WTC11 (cell line): ENCODE results near the gene ESRP2. TPM values are rescaled to one million over a fixed set of nuclear protein-coding genes. Genes with fewer than 3 reads are reported as not detected.

Source experiments
- ATAC-seq: fragments of 200-7000 bp; cut with Tn5 transposase; 2 replicates; pipeline ENCODE4 v1.10.0; 2021; ENCODE audit warnings: mild to moderate bottlenecking, moderate library complexity
- CTCF ChIA-PET: fragments of 300-600 bp; sonication (Branson Sonifier 250); formaldehyde crosslinking; loops from one replicate; lab custom pipeline; 2021; ENCODE audit warnings: antibody characterized with exemption; lab: Charles Lee
- POLR2A ChIA-PET: fragments of 350-600 bp; sonication (Branson Sonifier 250); formaldehyde crosslinking; loops from one replicate; lab custom pipeline; 2021; ENCODE audit warnings: antibody characterized with exemption; lab: Charles Lee
- DNase-seq: peaks from one replicate; pipeline ENCODE4 v3.0.0; 2021; ENCODE audit warnings: low spot score
- H3K27ac Mint-ChIP-seq: 2 replicates; pipeline ENCODE4 v1.8.0; 2021; ENCODE audit warnings: mixed read lengths
- H3K27me3 Mint-ChIP-seq: 2 replicates; pipeline ENCODE4 v1.8.0; 2021; ENCODE audit warnings: low read depth, mild to moderate bottlenecking, moderate library complexity, mixed read lengths
- H3K36me3 Mint-ChIP-seq: 2 replicates; pipeline ENCODE4 v1.8.0; 2021; ENCODE audit warnings: mixed read lengths
- H3K4me1 Mint-ChIP-seq: 2 replicates; pipeline ENCODE4 v1.8.0; 2022; ENCODE audit warnings: mixed read lengths
- H3K4me3 Mint-ChIP-seq: 2 replicates; pipeline ENCODE4 v1.8.0; 2021; ENCODE audit warnings: mild to moderate bottlenecking, moderate library complexity, mixed read lengths
- H3K9me3 Mint-ChIP-seq: 2 replicates; pipeline ENCODE4 v1.8.0; 2021; ENCODE audit warnings: mixed read lengths
- ATF3 ChIP-seq: sonication (generic); formaldehyde crosslinking; conservative IDR thresholded peaks from 2 replicates; pipeline ENCODE4 v1.8.1; 2022; ENCODE audit warnings: mild to moderate bottlenecking, missing genetic modification reagents
- CREB1 ChIP-seq: sonication (generic); formaldehyde crosslinking; IDR thresholded peaks from 2 replicates; pipeline ENCODE4 v1.8.0; 2023; ENCODE audit warnings: mild to moderate bottlenecking, missing genetic modification reagents
- GABPB1 ChIP-seq: sonication (generic); formaldehyde crosslinking; IDR thresholded peaks from 2 replicates; pipeline ENCODE4 v1.8.1; 2023; ENCODE audit warnings: mild to moderate bottlenecking, missing genetic modification reagents
- MAX ChIP-seq: sonication (generic); formaldehyde crosslinking; IDR thresholded peaks from 2 replicates; pipeline ENCODE4 v1.8.0; 2022; ENCODE audit warnings: mild to moderate bottlenecking, missing genetic modification reagents
- MLX ChIP-seq: sonication (generic); formaldehyde crosslinking; IDR thresholded peaks from 2 replicates; pipeline ENCODE4 v1.8.1; 2023; ENCODE audit warnings: mild to moderate bottlenecking, missing genetic modification reagents, moderate library complexity
- MXD4 ChIP-seq: fragments of 250-450 bp; sonication (Bioruptor Pico); IDR thresholded peaks from 2 replicates; pipeline ENCODE4 v1.8.0; 2021; ENCODE audit warnings: mild to moderate bottlenecking, moderate library complexity, borderline replicate concordance
- NFYB ChIP-seq: sonication (generic); formaldehyde crosslinking; conservative IDR thresholded peaks from 2 replicates; pipeline ENCODE4 v1.8.0; 2022; ENCODE audit warnings: low read depth, missing genetic modification reagents
- NR1H2 ChIP-seq: sonication (generic); formaldehyde crosslinking; IDR thresholded peaks from 2 replicates; pipeline ENCODE4 v1.9.0; 2021; ENCODE audit warnings: mild to moderate bottlenecking, moderate library complexity, missing genetic modification reagents
- PRRX2 ChIP-seq: fragments of 250-450 bp; sonication (Bioruptor Pico); IDR thresholded peaks from 2 replicates; pipeline ENCODE4 v1.8.0; 2021; ENCODE audit warnings: mild to moderate bottlenecking
- USF1 ChIP-seq: sonication (generic); formaldehyde crosslinking; IDR thresholded peaks from 2 replicates; pipeline ENCODE4 v1.8.0; 2022; ENCODE audit warnings: mild to moderate bottlenecking, missing genetic modification reagents
- ZBTB43 ChIP-seq: sonication (generic); formaldehyde crosslinking; IDR thresholded peaks from 2 replicates; pipeline ENCODE4 v1.8.1; 2023; ENCODE audit warnings: mild to moderate bottlenecking, missing genetic modification reagents
- ZNF138 ChIP-seq: sonication (generic); formaldehyde crosslinking; conservative IDR thresholded peaks from 2 replicates; pipeline ENCODE4 v1.8.1; 2022; ENCODE audit warnings: mild to moderate bottlenecking, moderate library complexity, missing genetic modification reagents
- ZNF425 ChIP-seq: fragments of 250-450 bp; sonication (Bioruptor Pico); conservative IDR thresholded peaks from 2 replicates; pipeline ENCODE4 v1.9.0; 2021; ENCODE audit warnings: mild to moderate bottlenecking
- ZNF671 ChIP-seq: fragments of 250-450 bp; sonication (Bioruptor Pico); IDR thresholded peaks from 2 replicates; pipeline ENCODE4 v1.8.0; 2021; ENCODE audit warnings: mild to moderate bottlenecking
- total RNA-seq: library from RNA; stranded (reverse); gene quantifications from 3 replicates; pipeline ENCODE4 v1.2.3, GENCODE V29; 2021

Gene ESRP2
- total RNA-seq, 1 experiment from 2014 or later, result 55.0 TPM

DNA sequence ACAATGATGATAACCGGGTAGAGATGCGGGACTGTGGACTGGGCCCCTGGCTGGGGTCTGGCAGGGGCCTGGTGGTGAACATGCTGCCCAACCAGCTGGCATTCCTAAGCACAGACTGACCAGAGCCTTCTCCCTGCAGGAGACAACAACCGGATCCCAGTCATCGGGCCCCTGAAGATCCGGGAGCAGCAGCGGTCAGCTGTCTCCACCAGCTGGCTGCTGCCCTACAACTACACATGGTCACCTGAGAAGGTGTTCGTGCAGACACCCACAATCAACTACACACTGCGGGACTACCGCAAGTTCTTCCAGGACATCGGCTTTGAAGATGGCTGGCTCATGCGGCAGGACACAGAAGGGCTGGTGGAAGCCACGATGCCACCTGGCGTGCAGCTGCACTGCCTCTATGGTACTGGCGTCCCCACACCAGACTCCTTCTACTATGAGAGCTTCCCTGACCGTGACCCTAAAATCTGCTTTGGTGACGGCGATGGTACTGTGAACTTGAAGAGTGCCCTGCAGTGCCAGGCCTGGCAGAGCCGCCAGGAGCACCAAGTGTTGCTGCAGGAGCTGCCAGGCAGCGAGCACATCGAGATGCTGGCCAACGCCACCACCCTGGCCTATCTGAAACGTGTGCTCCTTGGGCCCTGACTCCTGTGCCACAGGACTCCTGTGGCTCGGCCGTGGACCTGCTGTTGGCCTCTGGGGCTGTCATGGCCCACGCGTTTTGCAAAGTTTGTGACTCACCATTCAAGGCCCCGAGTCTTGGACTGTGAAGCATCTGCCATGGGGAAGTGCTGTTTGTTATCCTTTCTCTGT lies 23.3 kb upstream of the ESRP2 start (continued):
- TF ChIP-seq MXD4 (CRISPR knock-in tag) (no peak), CREB1 (CRISPR knock-in tag) (no peak), ZNF671 (CRISPR knock-in tag) (no peak)

- Mint-ChIP-seq H3K27me3 (peaks cover 4% of the 10 kb centered on the region), H3K36me3 (no peaks in the 10 kb centered on the region), H3K9me3 (no peaks in the 10 kb centered on the region), H3K4me1 (no peaks in the 10 kb centered on the region; the same call in 1 of the 2 replicates), H3K27ac (no peak overlapping the region), H3K4me3 (no peak overlapping the region)
- ChIA-PET CTCF (interaction anchor here (1.1 to 1.3 kb wide), 2 partner anchors 13 to 70 kb away, joined by 4 read pairs; partner anchors contain the start of gene PLA2G15), POLR2A (no interaction called here)
- no peak for ATAC-seq
- TF ChIP-seq ZNF138 (CRISPR knock-in tag) (no peak), USF1 (CRISPR knock-in tag) (no peak), MXD4 (CRISPR knock-in tag) (no peak), NR1H2 (CRISPR knock-in tag) (no peak), MLX (CRISPR knock-in tag) (no peak), GABPB1 (CRISPR knock-in tag) (peak; percentile 78)
- no peak for DNase-seq
Measured at GRCh38 chr16:68257906-68258800, 22.2 kb upstream of the ESRP2 start.

- no peaks in the 10 kb centered on the region for H3K36me3 Mint-ChIP-seq
- H3K4me1 Mint-ChIP-seq, result no peaks in the 10 kb centered on the region
- TF ChIP-seq ATF3 (CRISPR knock-in tag) (no peak), ZNF425 (CRISPR knock-in tag) (no peak), GABPB1 (CRISPR knock-in tag) (no peak), CREB1 (CRISPR knock-in tag) (no peak), MAX (CRISPR knock-in tag) (no peak), NFYB (CRISPR knock-in tag) (no peak), ZBTB43 (no peak), PRRX2 (CRISPR knock-in tag) (no peak)
- TF ChIP-seq, all 79 proteins: peak for 0
- CTCF ChIA-PET, result interaction anchor here (1.1 to 1.3 kb wide), 2 partner anchors 12 to 71 kb away, joined by 4 read pairs; partner anchors contain the start of gene PLA2G15
- no peaks in the 10 kb centered on the region for H3K9me3 Mint-ChIP-seq
- DNase-seq (no peak), ATAC-seq (no peak)
- POLR2A ChIA-PET, result no interaction called here
- H3K27ac Mint-ChIP-seq, result no peak overlapping the region
- no peaks in the 10 kb centered on the region for H3K27me3 Mint-ChIP-seq
- H3K4me3 Mint-ChIP-seq, result no peak overlapping the region
Measured at GRCh38 chr16:68257251-68257905, 21.5 kb upstream of the ESRP2 start.
